ENCODE data around the gene EGF.

DNA sequence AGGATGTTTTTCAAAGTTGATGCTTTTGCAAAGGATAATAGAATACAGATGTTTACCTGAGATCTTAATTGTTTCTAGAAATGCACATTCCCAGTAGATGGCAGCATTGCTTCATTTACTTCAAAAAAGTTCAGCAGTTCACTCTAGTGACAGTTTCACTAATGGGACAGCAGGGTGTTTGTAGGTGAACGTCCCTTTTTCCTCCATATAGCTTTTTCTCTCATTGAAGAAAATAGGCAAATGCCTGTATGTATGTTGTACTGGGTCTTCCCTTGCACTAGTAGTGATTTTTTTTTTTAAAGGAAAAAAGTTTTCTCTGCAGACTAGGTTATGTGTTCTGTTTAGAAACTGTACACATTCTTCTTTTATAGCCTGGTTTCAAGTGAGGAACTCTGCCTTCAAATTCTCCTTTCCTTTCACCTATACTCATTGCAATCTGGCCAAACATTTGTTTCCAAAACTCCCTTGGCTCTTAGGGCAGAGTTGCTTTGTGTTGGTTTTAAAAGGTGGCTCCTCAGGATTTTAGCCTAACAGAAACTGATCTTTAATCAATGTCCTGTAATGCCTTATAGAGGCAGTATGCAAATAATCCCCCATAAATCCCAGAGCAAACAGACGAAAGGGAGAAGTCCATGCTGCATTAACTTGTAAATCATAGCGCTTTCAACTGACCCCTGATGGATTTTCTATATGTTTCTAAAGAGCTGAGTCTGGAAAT is 86.3 kb downstream of the EGF start:
- TF ChIP-seq POLR2A (IDR thresholded peaks at IDR 0.05), result no peak
- TF ChIP-seq, protein P1, sequence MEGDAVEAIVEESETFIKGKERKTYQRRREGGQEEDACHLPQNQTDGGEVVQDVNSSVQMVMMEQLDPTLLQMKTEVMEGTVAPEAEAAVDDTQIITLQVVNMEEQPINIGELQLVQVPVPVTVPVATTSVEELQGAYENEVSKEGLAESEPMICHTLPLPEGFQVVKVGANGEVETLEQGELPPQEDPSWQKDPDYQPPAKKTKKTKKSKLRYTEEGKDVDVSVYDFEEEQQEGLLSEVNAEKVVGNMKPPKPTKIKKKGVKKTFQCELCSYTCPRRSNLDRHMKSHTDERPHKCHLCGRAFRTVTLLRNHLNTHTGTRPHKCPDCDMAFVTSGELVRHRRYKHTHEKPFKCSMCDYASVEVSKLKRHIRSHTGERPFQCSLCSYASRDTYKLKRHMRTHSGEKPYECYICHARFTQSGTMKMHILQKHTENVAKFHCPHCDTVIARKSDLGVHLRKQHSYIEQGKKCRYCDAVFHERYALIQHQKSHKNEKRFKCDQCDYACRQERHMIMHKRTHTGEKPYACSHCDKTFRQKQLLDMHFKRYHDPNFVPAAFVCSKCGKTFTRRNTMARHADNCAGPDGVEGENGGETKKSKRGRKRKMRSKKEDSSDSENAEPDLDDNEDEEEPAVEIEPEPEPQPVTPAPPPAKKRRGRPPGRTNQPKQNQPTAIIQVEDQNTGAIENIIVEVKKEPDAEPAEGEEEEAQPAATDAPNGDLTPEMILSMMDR (IDR thresholded peaks at IDR 0.05), result peak in 2 of 3 donors; percentile 56 to 69
